Activated gamma-delta T cell (primary cell): ENCODE results near the gene SALL3.

Experiments used
- DNase-seq: peaks from one replicate; lab custom pipeline; 2025; lab: John Stamatoyannopoulos, UW

SALL3 gene

GRCh38 chr18:78980777-78981380 lies 1.3 kb downstream of the SALL3 start:
- no peak for DNase-seq

DNA sequence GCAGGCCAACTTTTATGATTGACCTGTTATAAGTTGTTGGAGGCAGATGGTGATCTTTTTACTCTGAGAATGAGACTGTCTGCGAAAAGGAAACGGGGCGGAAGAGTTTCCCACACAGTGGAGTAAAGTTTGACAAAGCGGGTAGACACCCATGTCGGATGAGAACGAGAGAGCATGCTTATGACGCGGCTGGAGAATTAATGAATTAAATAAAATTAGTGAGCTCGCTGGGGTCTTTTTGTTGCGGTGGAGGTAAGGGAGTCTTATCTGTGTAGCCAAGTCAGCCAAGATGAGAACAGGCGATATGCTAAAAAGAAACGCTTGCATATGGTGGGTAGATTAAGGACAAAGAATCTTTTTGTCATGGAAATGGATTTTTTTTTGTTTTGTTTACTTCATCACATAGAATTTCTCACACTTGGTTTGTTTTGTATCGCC lies 1.8 kb downstream of the SALL3 start:
- no peak for DNase-seq

GRCh38 chr18:78981989-78982620 lies 2.5 kb downstream of the SALL3 start:
- DNase-seq = no peak

GRCh38 chr18:78983512-78983911 lies 3.9 kb downstream of the SALL3 start:
- no peak for DNase-seq

DNA sequence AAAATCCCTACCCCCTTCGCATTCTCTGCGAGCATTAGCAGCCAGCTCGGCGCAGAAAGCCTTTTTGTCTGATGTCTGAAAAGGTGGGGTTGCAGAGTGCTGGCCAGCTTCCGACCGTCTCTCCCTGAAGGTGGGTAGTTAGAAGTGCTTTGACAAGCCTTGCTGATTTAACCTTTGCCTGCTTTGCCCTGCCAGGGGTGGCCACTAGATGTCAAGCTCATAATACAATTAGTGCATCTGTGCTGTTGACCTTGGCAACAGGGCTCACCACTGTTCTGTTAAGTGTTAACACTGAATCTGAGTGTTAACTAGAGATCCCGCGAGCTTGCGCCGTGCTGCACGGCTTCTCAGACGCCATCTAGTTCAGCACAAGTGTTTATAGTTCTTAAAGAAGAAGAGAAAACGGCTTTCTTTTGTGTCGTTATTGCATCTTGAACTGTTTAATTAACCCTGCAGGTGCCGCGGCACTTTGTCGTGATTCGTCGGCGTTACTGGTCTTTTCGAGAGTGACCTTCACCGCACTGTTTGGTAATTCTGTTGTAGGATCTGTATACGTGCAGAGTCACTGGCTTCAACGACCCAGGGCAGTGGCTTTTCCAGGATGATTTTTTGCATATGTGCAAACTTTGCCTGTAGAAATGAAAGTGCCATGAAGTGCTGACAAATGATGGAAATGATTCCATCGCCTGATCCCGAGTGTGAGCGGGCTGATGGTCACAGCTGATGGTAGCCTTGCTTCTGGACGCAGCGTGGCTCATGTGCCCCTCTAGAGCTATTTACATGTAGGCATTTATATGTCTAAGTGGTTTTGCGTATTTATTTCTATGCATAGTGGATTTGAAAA lies 5.5 kb downstream of the SALL3 start:
- no peak for DNase-seq

- no peak for DNase-seq
Observed at GRCh38 chr18:78986018-78986481, 6.4 kb downstream of the SALL3 start.

- no peak for DNase-seq
Observed at GRCh38 chr18:78991446-78991845, 11.8 kb downstream of the SALL3 start.

- no peak for DNase-seq
Observed at GRCh38 chr18:78992041-78993011, 12.7 kb downstream of the SALL3 start.

GRCh38 chr18:78993014-78993926 lies 13.7 kb downstream of the SALL3 start:
- no peak for DNase-seq

DNA sequence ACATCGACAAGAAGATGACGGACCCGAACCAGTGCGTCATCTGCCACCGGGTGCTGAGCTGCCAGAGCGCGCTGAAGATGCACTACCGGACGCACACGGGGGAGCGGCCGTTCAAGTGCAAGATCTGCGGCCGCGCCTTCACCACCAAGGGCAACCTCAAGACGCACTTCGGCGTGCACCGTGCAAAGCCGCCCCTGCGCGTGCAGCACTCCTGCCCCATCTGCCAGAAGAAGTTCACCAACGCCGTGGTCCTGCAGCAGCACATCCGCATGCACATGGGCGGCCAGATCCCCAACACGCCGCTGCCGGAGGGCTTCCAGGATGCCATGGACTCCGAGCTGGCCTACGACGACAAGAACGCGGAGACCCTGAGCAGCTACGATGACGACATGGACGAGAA lies 14.4 kb downstream of the SALL3 start:
- no peak for DNase-seq

DNA sequence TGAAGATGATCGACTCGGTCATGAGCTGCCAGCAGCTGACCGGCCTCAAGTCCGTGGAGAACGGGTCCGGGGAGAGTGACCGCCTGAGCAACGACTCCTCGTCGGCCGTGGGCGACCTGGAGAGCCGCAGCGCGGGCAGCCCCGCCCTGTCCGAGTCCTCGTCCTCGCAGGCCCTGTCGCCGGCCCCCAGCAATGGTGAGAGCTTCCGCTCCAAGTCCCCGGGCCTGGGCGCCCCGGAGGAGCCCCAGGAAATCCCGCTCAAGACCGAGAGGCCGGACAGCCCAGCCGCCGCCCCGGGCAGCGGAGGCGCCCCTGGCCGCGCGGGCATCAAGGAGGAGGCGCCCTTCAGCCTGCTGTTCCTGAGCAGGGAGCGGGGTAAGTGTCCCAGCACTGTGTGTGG lies 14.9 kb downstream of the SALL3 start:
- DNase-seq = no peak

- no peak for DNase-seq
Observed at GRCh38 chr18:78994977-78995582, 15.5 kb downstream of the SALL3 start.

- DNase-seq = no peak
Observed at GRCh38 chr18:78995740-78996395, 16.2 kb downstream of the SALL3 start.

DNA sequence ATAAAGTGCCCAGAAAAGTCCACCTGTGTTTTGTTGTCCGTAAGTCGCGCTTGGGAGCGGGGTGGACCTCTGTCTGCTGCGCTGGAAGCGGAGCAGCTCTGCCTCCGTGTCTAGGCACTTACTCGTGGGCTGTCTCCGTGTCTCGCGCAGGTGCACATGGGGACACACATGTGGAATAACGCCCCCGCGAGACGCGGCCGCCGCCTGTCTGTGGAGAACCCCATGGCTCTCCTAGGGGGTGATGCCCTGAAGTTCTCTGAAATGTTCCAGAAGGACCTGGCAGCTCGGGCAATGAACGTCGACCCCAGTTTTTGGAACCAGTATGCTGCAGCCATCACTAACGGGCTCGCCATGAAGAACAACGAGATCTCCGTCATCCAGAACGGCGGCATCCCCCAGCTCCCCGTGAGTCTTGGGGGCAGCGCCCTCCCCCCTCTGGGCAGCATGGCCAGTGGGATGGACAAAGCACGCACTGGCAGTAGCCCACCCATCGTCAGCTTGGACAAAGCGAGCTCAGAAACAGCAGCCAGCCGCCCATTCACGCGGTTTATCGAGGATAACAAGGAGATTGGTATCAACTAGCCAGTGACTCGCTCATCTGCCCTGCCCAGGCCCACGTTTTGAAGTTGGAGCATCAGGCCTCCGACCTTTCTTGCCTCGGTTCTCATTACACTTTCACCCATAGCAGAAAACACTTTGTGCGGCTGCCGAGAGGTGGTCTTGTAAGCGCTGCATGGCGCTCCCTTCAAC lies 17.3 kb downstream of the SALL3 start:
- DNase-seq = no peak

DNA sequence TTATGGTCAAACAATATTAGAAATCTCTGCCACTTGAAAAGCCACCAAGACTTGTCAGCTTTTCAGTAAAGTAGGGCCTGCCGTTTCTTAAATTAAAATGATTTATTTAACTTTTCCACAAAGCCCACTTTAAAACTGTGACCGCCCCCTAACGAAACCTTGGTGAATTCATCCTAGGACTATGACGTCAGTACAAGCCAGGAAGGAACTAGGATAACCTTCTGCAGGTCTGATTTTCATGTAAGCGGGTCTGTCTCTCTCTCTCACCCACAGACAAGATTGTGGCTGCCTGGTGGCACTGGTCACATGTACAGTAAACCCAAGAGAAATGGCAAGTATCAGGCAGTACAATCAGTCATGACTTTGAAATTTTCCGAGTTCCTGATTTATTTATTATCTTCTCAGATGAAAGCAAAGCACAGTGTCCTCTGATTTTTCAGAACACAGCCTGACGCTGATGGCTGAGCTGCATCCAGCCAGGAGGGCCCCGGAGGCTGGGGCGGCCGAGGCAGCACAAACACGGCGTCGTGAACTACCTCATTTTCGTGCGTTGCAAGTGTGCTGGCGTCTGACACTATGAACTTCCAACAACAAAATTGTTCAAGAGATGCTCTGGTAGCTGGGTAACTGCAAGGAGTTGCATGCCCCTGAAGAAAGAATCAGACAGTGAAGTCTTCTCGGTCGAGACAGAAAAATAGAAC lies 18.9 kb downstream of the SALL3 start:
- no peak for DNase-seq

DNA sequence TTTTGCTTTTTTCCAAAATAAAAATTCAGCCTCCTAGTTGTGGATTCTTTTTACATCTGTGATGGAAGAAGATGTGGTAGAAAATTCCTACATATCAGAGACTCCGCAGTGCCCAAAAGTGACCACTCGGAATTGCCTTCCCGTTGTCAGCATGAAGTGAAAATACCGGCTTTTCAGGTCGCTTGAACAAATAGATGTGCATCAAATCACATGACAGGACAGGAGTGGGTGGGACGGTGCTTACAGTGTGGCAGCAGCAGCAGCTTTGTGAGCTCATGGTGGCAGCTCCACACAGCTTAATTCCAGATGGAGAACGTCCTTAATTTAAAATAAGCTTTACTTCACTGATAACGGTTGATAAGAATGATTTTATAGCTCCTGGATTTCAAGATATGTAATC lies 20.3 kb downstream of the SALL3 start:
- DNase-seq = no peak

DNA sequence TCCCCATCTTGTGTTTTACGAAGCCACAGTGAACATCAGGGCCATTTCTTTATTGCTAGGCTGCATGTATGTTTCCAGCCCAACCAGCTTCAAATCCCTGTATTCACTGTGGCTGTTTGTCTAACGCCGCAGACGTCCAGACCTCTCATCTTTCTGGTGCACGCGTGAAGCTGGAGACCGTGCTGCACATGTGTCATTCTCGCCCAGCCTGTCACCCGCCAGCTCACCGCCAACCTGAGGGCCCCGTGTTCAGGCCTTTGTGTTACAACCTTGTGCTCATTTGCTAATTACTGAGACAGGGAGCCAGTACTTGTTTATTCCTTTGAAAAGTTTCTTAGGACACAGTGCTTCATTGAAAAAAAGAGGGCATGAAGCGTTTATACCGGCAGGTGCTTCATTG lies 21.4 kb downstream of the SALL3 start:
- DNase-seq = no peak

- no peak for DNase-seq
Observed at GRCh38 chr18:79005653-79006052, 26.0 kb downstream of the SALL3 start.
